ENCODE measurements around the gene RNF217.

RNF217 gene

DNA sequence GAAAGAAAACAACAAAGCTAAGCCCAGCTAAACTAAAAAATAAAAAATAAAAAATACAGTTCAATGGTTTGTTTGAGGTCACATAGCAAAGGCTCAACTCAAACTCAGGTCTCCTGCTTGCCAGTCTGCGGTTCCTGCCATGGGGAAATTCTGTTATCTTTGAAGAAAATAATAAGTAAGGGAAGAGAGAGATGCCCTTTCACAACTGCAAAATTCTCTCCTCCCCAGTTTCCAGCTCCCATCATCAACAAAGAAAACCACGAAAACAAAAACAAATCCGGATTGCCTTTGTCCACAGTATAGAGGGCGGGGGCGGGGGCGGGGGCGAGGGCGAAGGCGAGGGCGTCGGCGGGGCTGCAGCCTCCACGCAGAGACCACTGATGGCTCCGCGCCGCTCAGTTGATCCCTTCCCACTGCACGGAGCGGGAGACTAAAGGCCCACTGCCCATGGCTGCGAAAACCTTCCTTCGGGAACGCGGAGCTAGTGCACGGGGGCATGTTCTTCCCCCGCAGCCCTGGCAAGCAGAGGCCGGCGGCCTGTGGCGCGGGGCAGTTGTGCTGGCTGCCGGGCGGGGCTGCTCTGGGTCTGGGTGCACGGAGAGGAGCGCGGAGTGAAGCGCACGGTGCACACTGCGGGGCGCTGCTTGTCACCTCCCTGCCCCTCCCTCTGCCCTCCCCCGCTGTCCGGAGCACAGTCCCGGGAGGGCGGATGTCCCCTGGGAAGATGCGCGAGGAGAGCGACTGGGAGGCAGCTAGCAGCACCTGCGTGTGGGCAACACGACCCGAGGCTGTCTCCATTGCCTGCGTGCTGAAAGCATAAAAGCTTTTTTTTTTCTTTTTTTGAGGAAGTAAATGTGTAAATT, 137.2 kb downstream of the RNF217 start:
- DNase-seq (ENCODE audit: low spot score) = peak; percentile 89

DNA sequence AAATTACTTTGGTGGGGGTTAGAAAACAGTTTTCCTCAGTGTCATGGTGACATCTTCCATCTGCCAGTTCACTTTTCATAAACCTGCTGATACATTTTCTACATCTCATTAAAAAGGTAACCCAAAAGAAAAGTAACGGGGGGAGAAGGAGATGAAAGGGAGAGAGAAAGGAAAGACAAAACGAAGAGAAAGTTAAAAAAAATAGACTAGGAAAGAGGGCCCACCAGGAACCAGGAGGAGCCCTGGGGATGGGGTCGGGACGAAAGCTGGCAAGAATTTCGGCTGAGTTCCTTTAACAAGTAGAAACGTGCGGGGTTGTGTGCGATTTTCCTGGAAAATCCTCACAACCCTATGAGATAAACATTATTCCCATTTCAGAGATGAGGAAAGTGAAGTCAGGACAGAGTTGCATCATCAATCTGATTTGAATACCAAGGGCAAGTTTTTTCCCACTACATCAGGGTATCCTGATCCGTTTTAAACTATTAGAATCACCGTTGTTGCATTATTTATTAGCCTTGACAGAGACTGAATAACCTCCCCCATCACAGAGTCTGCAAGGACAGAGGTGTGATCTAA, 137.9 kb downstream of the RNF217 start:
- no peak for DNase-seq (ENCODE audit: low spot score)

GRCh38 chr6:125101128-125101527, 138.9 kb downstream of the RNF217 start:
- no peak for DNase-seq (ENCODE audit: low spot score)

DNA sequence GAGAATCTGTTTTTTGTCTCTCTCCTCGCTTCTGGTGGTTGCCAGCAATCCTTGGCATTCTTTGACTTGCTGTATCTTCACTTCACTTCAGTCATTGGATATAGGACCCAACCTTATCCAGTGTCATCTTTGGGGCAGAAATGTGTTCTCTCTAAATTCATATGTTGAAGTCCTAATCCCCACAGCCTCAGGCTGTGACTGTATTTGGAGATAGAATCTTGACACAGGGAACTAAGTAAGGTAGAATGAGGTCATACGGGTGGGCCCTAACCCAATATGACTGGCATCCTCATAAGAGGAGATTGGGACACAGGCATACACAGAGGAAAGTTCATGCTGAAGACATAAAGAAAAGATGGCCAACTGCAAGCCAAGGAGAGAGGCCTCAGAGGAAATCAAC, 139.4 kb downstream of the RNF217 start:
- no peak for DNase-seq (ENCODE audit: low spot score)

DNA sequence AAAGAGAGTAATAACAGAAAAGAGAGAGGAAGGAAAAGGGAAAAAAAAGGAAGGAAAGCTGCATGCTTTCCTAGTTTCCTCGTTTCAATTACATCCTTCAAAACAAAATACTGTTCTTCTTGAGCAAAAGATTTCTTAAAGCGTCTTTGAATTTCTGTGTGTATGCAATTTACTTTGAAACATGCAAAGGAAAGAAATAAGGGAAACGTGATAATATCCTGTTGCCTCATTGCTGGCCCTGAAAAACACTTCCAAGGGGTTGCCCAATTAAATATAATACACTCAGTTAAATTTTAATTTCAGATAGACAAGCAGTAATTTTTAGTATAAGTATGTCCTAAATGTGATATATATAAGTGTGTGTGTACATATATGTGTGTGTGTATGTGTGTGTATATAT, 140.2 kb downstream of the RNF217 start:
- DNase-seq (ENCODE audit: low spot score) = no peak

DNA sequence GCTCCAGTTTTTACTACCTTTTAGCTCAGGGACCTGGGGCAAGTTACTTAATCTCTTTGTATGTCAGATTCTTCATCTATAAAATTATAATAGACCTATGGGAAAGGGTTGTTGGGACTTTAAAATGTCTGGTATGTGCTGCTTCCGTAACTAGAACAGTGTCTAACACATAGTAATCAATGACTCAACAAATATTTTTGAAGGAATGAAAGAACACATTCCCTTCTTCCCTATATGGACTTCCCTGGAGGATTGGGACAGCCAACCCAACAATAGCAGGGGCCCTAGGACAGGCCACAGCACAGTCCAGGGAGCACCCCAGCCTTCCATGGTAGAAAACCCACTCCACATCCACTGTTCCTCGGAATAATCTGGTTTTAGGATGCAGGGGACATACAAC, 140.7 kb downstream of the RNF217 start:
- no peak for DNase-seq (ENCODE audit: low spot score)

- DNase-seq (ENCODE audit: low spot score) = peak; percentile 67
Observed at GRCh38 chr6:125104425-125104824, 142.2 kb downstream of the RNF217 start.

DNA sequence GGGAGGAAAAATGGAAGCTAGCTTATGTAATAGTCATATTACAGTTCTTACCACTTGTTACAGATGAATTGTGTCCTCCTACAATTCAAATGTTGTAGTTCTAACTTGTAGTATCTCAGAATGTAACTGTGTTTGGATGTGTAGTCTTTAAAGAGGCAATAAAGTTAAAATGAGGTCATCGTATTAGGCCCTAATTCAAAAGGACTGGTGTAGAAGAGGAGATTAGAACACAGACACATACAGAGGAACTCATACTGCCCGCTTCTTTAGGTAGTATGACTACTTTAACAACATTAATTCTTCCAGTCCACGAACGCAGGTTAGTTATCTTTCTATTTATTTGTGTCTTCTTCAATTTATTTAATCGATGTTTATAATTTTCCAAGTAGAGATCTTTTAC, 144.8 kb downstream of the RNF217 start:
- no peak for DNase-seq (ENCODE audit: low spot score)

- no peak for DNase-seq (ENCODE audit: low spot score)
Observed at GRCh38 chr6:125107896-125108295, 145.7 kb downstream of the RNF217 start.

- no peak for DNase-seq (ENCODE audit: low spot score)
Observed at GRCh38 chr6:125110056-125110455, 147.8 kb downstream of the RNF217 start.

GRCh38 chr6:125111219-125111983, 149.2 kb downstream of the RNF217 start:
- no peak for DNase-seq (ENCODE audit: low spot score)

- no peak for DNase-seq (ENCODE audit: low spot score)
Observed at GRCh38 chr6:125112934-125113333, 150.7 kb downstream of the RNF217 start.

DNA sequence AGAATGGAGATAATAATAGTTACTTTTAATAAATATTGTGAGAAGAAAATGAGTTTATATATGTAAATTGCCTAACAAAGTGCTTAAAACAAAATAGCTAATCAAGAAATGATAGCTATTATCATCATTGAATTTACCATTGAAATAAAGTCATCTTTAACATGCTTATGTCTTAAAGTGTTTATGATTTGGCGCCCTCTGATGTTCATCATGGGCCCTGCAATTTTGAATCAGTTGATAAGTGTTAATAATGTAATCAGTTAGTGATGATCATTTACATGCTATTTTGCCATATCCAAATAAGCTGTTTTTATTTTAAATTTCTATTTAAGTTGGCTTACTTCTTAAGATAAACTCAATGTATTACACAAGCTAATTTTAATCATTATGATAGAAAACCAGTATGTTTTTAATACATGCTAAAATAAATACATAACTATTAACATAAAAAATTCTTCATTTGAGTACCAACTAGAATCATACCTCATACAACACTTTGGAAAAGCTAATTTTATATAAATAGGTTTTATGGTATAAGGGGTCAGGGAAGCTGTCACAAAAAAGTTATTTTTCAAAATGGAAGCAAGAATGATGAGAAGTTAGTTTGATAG, 152.1 kb downstream of the RNF217 start:
- peak; percentile 75 for DNase-seq (ENCODE audit: low spot score)

DNA sequence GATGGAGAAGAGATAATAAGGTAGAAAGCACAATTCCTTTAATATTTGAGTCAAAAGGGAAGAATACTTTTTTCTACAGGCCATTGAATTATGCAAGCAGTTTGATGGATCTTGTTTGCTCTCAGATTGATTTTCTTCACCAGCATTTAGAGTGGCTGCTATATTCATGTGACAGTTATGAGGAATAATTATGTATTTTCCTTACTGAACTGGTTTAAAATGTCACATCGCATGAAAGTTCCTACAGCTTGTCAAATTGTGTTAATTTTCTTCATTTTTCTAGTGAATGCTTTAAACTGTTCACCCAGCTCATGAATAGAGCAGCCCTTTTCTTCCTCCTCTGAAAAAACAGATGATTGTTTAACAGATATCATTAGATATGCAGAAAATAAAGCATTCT, 153.9 kb downstream of the RNF217 start:
- no peak for DNase-seq (ENCODE audit: low spot score)

- no peak for DNase-seq (ENCODE audit: low spot score)
Observed at GRCh38 chr6:125116710-125117109, 154.5 kb downstream of the RNF217 start.

DNA sequence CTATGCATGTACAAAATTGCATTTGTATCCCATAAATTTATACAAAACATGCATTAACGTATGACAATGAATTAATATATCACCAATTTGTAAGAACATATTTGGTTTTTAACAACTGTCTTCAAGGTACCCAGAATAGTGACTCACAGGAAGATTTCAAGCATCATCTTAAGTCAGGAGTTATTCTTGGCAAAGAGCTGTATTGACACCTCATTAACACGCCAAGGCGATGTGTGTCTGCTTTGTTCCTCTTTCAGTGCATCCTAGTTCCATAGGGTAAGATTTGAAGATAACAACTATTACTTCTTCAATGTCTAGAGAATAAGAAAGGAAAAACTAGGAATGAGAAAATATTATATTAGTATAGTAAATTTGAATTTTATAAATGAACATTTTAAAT, 155.6 kb downstream of the RNF217 start:
- no peak for DNase-seq (ENCODE audit: low spot score)

GRCh38 chr6:125120054-125120590, 157.9 kb downstream of the RNF217 start:
- no peak for DNase-seq (ENCODE audit: low spot score)

- DNase-seq (ENCODE audit: low spot score) = no peak
Observed at GRCh38 chr6:125121894-125122293, 159.7 kb downstream of the RNF217 start.

DNA sequence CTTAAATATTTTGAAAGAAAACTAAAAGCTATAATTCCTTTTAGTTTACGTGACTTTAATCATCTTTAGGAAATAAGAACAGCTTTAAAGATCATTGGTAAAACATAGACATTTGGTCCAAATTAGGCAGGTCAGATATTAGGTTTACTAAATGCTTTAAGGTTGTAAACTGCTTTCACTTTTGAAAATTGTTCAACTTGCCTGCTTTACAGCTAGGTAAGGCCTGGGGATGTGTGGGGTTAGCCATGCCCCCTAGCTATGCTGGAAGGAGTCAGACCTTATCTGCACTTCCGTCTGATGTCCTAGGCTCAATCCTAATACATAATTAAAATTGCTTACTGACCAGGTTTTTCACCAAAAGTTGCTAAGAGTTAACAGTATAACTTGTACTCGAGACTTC, 160.8 kb downstream of the RNF217 start:
- DNase-seq (ENCODE audit: low spot score) = no peak

GRCh38 chr6:125123468-125124048, 161.3 kb downstream of the RNF217 start:
- DNase-seq (ENCODE audit: low spot score) = no peak

- DNase-seq (ENCODE audit: low spot score) = no peak
Observed at GRCh38 chr6:125124049-125124669, 161.9 kb downstream of the RNF217 start.

Data from globus pallidus (tissue), 1 donor.